GM23338 (cell line): ENCODE measurements around the gene XRCC6. TPM values are rescaled to one million over a fixed set of nuclear protein-coding genes. Genes with fewer than 3 reads are reported as not detected.

Experiments used
- ATAC-seq: fragments of 200-7000 bp; cut with Tn5 transposase; 3 replicates; pipeline ENCODE4 v1.9.1; 2020
- DNase-seq: peaks from one replicate; pipeline ENCODE4 v3.0.0-alpha.2; 2015; ENCODE audit warnings: low spot score
- H2AFZ ChIP-seq: fragments of 200-600 bp; sonication (generic); 2 replicates; pipeline ENCODE4 v1.8.0; 2016; ENCODE audit warnings: antibody characterized with exemption, mild to moderate bottlenecking, moderate library complexity
- H3F3A ChIP-seq: fragments of 200-600 bp; sonication (generic); replicated peaks from 2 replicates; pipeline ENCODE4 v1.8.0; 2017; ENCODE audit warnings: antibody characterized with exemption, mixed run types, low read depth
- H3K27ac ChIP-seq: fragments of 200-600 bp; sonication (generic); 2 replicates; pipeline ENCODE4 v1.6.1; 2016; ENCODE audit warnings: low read depth
- H3K27me3 ChIP-seq: fragments of 200-600 bp; sonication (generic); 2 replicates; pipeline ENCODE4 v1.8.0; 2016; ENCODE audit warnings: mild to moderate bottlenecking, mixed run types, moderate library complexity; ENCODE audit not compliant: insufficient read depth
- H3K36me3 ChIP-seq: fragments of 200-600 bp; sonication (generic); 2 replicates; pipeline ENCODE4 v1.8.0; 2016; ENCODE audit warnings: mild to moderate bottlenecking; ENCODE audit not compliant: insufficient read depth
- H3K4me1 ChIP-seq: fragments of 200-600 bp; sonication (generic); 2 replicates; pipeline ENCODE4 v1.8.0; 2016; ENCODE audit warnings: mild to moderate bottlenecking, moderate library complexity; ENCODE audit not compliant: insufficient read depth
- H3K4me2 ChIP-seq: fragments of 200-600 bp; sonication (generic); 2 replicates; pipeline ENCODE4 v1.7.1; 2017; ENCODE audit warnings: mixed run types
- H3K4me3 ChIP-seq: fragments of 200-600 bp; sonication (generic); 2 replicates; pipeline ENCODE4 v1.6.1; 2016; ENCODE audit warnings: mixed run types
- H3K79me2 ChIP-seq: fragments of 200-600 bp; sonication (generic); replicated peaks from 2 replicates; pipeline ENCODE4 v1.8.0; 2017; ENCODE audit warnings: mild to moderate bottlenecking; ENCODE audit not compliant: insufficient read depth
- H3K9me2 ChIP-seq: fragments of 200-600 bp; sonication (generic); 2 replicates; pipeline ENCODE4 v1.8.0; 2017; ENCODE audit not compliant: insufficient read depth
- H4K20me1 ChIP-seq: fragments of 200-600 bp; sonication (generic); replicated peaks from 2 replicates; pipeline ENCODE4 v1.8.0; 2017; ENCODE audit warnings: mild to moderate bottlenecking; ENCODE audit not compliant: insufficient read depth
- H3K27ac Mint-ChIP-seq: 2 replicates; pipeline ENCODE4 v1.8.0; 2020; ENCODE audit warnings: inconsistent platforms, mild to moderate bottlenecking, moderate library complexity, mixed read lengths
- H3K27me3 Mint-ChIP-seq: 3 replicates; pipeline ENCODE4 v1.8.0; 2022; ENCODE audit warnings: low read depth, mild to moderate bottlenecking, moderate library complexity, mixed read lengths, inconsistent platforms; ENCODE audit not compliant: insufficient read depth, poor library complexity
- H3K36me3 Mint-ChIP-seq: 3 replicates; pipeline ENCODE4 v1.8.0; 2021; ENCODE audit warnings: low read depth, mild to moderate bottlenecking, inconsistent platforms, moderate library complexity, mixed read lengths
- H3K4me1 Mint-ChIP-seq: 3 replicates; pipeline ENCODE4 v1.8.0; 2020; ENCODE audit warnings: mild to moderate bottlenecking, inconsistent platforms, mixed read lengths
- H3K4me3 Mint-ChIP-seq: 3 replicates; pipeline ENCODE4 v1.8.0; 2021; ENCODE audit warnings: moderate library complexity, mild to moderate bottlenecking, inconsistent platforms, mixed read lengths
- H3K9me3 Mint-ChIP-seq: 3 replicates; pipeline ENCODE4 v1.8.0; 2020; ENCODE audit warnings: moderate library complexity, mild to moderate bottlenecking, inconsistent platforms, mixed read lengths
- EZH2phosphoT487 ChIP-seq: fragments of 200-600 bp; sonication (generic); IDR thresholded peaks from one replicate; pipeline ENCODE4 v1.8.1; 2018; ENCODE audit warnings: antibody characterized with exemption; ENCODE audit not compliant: unreplicated experiment
- JUNB ChIP-seq: IDR thresholded peaks from one replicate; pipeline ENCODE4 v1.6.1; 2016; ENCODE audit warnings: antibody characterized with exemption; ENCODE audit not compliant: unreplicated experiment
- NANOG ChIP-seq: IDR thresholded peaks from 2 replicates; pipeline ENCODE4 v1.6.1; 2016; ENCODE audit warnings: antibody characterized with exemption, borderline replicate concordance
- POLR2AphosphoS5 ChIP-seq: IDR thresholded peaks from 2 replicates; pipeline ENCODE4 v1.6.1; 2016; ENCODE audit warnings: antibody characterized with exemption, low read depth
- ZNF114 ChIP-seq: fragments of 250-450 bp; sonication (Bioruptor Pico); IDR thresholded peaks from 2 replicates; pipeline ENCODE4 v1.5.0; 2020; ENCODE audit warnings: mild to moderate bottlenecking, moderate library complexity
- ZNF331 ChIP-seq: fragments of 250-450 bp; sonication (Bioruptor Pico); IDR thresholded peaks from 2 replicates; pipeline ENCODE4 v1.5.0; 2020; ENCODE audit warnings: low read depth, mild to moderate bottlenecking, moderate library complexity
- polyA plus RNA-seq: library from polyadenylated mRNA; unstranded; fragments of >200 nt; fragmentation: Nextera tagmentation; extraction: Ambion mirVana; gene quantifications from 2 replicates; pipeline ENCODE4 v1.2.1, GENCODE V29; 2016
- total RNA-seq: library from RNA; depleted of rRNA; stranded (reverse); fragments of >200 nt; shearing (Covaris generic); gene quantifications from 2 replicates; pipeline ENCODE4 v1.2.3, GENCODE V29; 2014
- TF ChIP-seq, protein P1 (sequence below): fragments of 250-450 bp; sonication (Bioruptor Pico); IDR thresholded peaks from 2 replicates; pipeline ENCODE4 v1.5.0; 2020; ENCODE audit warnings: mild to moderate bottlenecking, moderate library complexity
- TF ChIP-seq, protein P2 (sequence below): IDR thresholded peaks from 2 replicates; pipeline ENCODE4 v1.6.1; 2016; ENCODE audit warnings: antibody characterized with exemption
- TF ChIP-seq, protein P3 (sequence below): IDR thresholded peaks from one replicate; pipeline ENCODE4 v1.6.1; 2018; ENCODE audit warnings: antibody characterized with exemption; ENCODE audit not compliant: unreplicated experiment

Gene XRCC6
- total and polyA plus RNA-seq, 2 experiments from 2014 or later = 351 to 498 TPM

DNA sequence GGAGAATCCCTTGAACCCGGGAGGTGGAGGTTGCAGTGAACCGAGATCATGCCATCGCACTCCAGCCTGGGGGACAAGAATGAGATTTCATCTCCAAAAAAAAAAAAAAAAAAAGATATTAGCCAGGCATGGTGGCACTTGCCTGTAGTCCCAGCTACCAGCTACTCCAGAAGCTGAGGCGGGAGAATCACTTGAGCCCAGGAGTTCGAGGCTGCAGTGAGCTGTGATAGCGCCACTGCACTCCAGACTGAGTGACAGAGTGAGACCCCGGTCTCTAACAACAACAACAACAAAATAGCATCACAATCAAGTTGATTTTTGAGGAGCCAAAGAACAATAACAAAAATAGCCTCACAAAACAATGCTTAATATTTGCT lies 33.8 kb upstream of the XRCC6 start:
- Mint-ChIP-seq H3K27ac (no peak overlapping the region), H3K4me3 (no peak overlapping the region)
- no peak for ATAC-seq

DNA sequence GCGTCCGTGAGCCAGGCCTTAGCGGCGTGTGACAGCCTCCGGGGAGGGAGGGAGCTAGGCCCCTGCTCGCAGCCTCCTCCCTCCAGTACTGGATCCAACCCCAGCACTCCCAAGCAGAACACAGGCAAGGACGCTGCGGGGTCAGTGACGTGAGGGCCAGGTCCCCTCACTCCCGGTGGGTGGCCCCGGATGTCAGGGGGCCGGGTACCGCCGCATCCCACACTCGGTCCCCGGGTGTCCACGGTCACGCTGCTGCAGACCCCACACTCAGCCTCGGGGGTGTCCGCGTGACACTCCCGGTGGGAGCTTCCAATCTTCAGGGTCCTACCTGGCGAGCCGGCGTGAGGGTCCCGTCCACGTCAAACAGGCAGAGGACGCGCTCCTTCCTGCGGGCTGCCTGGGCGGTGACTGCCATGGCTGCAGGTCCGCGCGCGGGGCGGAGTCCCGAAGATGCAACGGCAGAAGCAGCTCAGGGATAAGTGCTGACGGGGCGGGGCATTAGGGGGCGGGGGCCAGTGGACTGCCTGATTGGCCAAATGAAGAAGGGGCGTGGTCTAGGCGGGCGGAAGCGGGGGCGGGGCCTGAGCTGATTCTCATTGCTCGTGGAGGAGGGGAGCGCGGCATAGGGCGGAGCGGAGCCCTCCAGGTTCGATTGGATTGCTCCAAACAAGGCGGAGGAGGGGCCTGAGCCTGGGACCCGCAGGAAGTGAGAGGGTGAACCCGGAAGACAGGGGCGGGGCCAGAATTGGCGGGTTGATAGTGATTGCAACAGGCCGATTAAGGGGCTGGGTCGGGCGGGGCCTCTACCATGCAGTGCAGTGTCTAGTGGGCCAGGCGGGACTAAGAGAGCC lies 31.5 kb upstream of the XRCC6 start, which contains the start of gene PMM1:
TSS of gene PMM1 (minus strand) at position 450 of the 851 bp plus-strand sequence. CDS start at position 415, 35 bp downstream.
- Histone ChIP-seq H4K20me1 (no peaks in the 10 kb centered on the region), H2AFZ (peak within 1 kb of the TSS; percentile 88; the same call in 1 of the 2 replicates), H3K4me3 (peak within 1 kb of the TSS; percentile 89), H3K27me3 (no peaks in the 10 kb centered on the region), H3K27ac (peak within 1 kb of the TSS; percentile 89), H3F3A (peaks cover 4% of the 10 kb centered on the region; the same call in 1 of the 2 replicates), H3K79me2 (no peaks in the 10 kb centered on the region), H3K4me1 (peaks cover 6% of the 10 kb centered on the region), H3K36me3 (no peaks in the 10 kb centered on the region), H3K9me2 (no peaks in the 10 kb centered on the region), H3K4me2 (peak within 1 kb of the TSS; percentile 92)
- Mint-ChIP-seq H3K27ac (peak within 1 kb of the TSS; percentile 95), H3K36me3 (no peaks in the 10 kb centered on the region), H3K9me3 (peaks cover 7% of the 10 kb centered on the region; the same call in 1 of the 3 replicates), H3K4me1 (peaks cover 6% of the 10 kb centered on the region; the same call in 2 of the 3 replicates), H3K27me3 (peaks cover 9% of the 10 kb centered on the region), H3K4me3 (peak within 1 kb of the TSS; percentile 90)
- TF ChIP-seq, protein P1, sequence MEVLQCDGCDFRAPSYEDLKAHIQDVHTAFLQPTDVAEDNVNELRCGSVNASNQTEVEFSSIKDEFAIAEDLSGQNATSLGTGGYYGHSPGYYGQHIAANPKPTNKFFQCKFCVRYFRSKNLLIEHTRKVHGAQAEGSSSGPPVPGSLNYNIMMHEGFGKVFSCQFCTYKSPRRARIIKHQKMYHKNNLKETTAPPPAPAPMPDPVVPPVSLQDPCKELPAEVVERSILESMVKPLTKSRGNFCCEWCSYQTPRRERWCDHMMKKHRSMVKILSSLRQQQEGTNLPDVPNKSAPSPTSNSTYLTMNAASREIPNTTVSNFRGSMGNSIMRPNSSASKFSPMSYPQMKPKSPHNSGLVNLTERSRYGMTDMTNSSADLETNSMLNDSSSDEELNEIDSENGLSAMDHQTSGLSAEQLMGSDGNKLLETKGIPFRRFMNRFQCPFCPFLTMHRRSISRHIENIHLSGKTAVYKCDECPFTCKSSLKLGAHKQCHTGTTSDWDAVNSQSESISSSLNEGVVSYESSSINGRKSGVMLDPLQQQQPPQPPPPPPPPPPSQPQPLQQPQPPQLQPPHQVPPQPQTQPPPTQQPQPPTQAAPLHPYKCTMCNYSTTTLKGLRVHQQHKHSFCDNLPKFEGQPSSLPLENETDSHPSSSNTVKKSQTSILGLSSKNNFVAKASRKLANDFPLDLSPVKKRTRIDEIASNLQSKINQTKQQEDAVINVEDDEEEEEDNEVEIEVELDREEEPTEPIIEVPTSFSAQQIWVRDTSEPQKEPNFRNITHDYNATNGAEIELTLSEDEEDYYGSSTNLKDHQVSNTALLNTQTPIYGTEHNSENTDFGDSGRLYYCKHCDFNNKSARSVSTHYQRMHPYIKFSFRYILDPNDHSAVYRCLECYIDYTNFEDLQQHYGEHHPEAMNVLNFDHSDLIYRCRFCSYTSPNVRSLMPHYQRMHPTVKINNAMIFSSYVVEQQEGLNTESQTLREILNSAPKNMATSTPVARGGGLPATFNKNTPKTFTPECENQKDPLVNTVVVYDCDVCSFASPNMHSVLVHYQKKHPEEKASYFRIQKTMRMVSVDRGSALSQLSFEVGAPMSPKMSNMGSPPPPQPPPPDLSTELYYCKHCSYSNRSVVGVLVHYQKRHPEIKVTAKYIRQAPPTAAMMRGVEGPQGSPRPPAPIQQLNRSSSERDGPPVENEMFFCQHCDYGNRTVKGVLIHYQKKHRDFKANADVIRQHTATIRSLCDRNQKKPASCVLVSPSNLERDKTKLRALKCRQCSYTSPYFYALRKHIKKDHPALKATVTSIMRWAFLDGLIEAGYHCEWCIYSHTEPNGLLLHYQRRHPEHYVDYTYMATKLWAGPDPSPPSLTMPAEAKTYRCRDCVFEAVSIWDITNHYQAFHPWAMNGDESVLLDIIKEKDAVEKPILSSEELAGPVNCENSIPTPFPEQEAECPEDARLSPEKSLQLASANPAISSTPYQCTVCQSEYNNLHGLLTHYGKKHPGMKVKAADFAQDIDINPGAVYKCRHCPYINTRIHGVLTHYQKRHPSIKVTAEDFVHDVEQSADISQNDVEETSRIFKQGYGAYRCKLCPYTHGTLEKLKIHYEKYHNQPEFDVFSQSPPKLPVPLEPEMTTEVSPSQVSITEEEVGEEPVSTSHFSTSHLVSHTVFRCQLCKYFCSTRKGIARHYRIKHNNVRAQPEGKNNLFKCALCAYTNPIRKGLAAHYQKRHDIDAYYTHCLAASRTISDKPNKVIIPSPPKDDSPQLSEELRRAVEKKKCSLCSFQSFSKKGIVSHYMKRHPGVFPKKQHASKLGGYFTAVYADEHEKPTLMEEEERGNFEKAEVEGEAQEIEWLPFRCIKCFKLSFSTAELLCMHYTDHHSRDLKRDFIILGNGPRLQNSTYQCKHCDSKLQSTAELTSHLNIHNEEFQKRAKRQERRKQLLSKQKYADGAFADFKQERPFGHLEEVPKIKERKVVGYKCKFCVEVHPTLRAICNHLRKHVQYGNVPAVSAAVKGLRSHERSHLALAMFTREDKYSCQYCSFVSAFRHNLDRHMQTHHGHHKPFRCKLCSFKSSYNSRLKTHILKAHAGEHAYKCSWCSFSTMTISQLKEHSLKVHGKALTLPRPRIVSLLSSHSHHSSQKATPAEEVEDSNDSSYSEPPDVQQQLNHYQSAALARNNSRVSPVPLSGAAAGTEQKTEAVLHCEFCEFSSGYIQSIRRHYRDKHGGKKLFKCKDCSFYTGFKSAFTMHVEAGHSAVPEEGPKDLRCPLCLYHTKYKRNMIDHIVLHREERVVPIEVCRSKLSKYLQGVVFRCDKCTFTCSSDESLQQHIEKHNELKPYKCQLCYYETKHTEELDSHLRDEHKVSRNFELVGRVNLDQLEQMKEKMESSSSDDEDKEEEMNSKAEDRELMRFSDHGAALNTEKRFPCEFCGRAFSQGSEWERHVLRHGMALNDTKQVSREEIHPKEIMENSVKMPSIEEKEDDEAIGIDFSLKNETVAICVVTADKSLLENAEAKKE = no peak
- TF ChIP-seq JUNB (no peak), EZH2phosphoT487 (no peak), POLR2AphosphoS5 (peak; percentile 81), ZNF114 (CRISPR knock-in tag) (no peak)
- TF ChIP-seq, protein P2, sequence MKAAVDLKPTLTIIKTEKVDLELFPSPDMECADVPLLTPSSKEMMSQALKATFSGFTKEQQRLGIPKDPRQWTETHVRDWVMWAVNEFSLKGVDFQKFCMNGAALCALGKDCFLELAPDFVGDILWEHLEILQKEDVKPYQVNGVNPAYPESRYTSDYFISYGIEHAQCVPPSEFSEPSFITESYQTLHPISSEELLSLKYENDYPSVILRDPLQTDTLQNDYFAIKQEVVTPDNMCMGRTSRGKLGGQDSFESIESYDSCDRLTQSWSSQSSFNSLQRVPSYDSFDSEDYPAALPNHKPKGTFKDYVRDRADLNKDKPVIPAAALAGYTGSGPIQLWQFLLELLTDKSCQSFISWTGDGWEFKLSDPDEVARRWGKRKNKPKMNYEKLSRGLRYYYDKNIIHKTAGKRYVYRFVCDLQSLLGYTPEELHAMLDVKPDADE = peak; percentile 14; the same call in 1 of the 2 replicates
- TF ChIP-seq, protein P3, sequence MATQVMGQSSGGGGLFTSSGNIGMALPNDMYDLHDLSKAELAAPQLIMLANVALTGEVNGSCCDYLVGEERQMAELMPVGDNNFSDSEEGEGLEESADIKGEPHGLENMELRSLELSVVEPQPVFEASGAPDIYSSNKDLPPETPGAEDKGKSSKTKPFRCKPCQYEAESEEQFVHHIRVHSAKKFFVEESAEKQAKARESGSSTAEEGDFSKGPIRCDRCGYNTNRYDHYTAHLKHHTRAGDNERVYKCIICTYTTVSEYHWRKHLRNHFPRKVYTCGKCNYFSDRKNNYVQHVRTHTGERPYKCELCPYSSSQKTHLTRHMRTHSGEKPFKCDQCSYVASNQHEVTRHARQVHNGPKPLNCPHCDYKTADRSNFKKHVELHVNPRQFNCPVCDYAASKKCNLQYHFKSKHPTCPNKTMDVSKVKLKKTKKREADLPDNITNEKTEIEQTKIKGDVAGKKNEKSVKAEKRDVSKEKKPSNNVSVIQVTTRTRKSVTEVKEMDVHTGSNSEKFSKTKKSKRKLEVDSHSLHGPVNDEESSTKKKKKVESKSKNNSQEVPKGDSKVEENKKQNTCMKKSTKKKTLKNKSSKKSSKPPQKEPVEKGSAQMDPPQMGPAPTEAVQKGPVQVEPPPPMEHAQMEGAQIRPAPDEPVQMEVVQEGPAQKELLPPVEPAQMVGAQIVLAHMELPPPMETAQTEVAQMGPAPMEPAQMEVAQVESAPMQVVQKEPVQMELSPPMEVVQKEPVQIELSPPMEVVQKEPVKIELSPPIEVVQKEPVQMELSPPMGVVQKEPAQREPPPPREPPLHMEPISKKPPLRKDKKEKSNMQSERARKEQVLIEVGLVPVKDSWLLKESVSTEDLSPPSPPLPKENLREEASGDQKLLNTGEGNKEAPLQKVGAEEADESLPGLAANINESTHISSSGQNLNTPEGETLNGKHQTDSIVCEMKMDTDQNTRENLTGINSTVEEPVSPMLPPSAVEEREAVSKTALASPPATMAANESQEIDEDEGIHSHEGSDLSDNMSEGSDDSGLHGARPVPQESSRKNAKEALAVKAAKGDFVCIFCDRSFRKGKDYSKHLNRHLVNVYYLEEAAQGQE = no peak
- ATAC-seq (peak; percentile 95), DNase-seq (peak; percentile 100)

More for the DNA sequence above, 33.8 kb upstream of the XRCC6 start:
- Mint-ChIP-seq H3K27me3 (peaks cover 8% of the 10 kb centered on the region), H3K4me1 (peaks cover 6% of the 10 kb centered on the region; the same call in 2 of the 3 replicates), H3K9me3 (peaks cover 3% of the 10 kb centered on the region; the same call in 1 of the 3 replicates), H3K36me3 (peaks cover 2% of the 10 kb centered on the region; the same call in 1 of the 3 replicates)
- Histone ChIP-seq H4K20me1 (no peaks in the 10 kb centered on the region), H3K4me1 (peaks cover 6% of the 10 kb centered on the region), H2AFZ (no peak overlapping the region), H3K27me3 (no peaks in the 10 kb centered on the region), H3K36me3 (no peaks in the 10 kb centered on the region), H3K27ac (no peak overlapping the region), H3K4me3 (no peak overlapping the region), H3K4me2 (no peak overlapping the region), H3F3A (0 out of 2 replicates have a peak, but pooled peaks cover 4% of the 10 kb centered on the region), H3K9me2 (no peaks in the 10 kb centered on the region), H3K79me2 (no peaks in the 10 kb centered on the region)
- no peak for TF ChIP-seq JUNB
- no peak for TF ChIP-seq NANOG
- no peak for TF ChIP-seq ZNF331
- DNase-seq = no peak
